Suprapubic skin (tissue), 4 donors: ENCODE results near the gene LRIG3.

Source experiments
- CTCF ChIP-seq, 2 donors: fragments of 200-600 bp in 1 of 2; fragments of 450-650 bp in 1 of 2; sonication (generic) in 1 of 2; IDR thresholded peaks; one replicate each; pipeline ENCODE4 v1.5.1; 2016 to 2019; ENCODE audit warnings: antibody characterized with exemption in 2 of 2, mild to moderate bottlenecking in 1 of 2, moderate library complexity in 1 of 2
- EP300 ChIP-seq: sonication (generic); formaldehyde crosslinking; IDR thresholded peaks from one replicate; pipeline ENCODE4 v1.6.1; 2017; ENCODE audit warnings: antibody characterized with exemption
- POLR2A ChIP-seq, 2 donors: fragments of 450-650 bp; IDR thresholded peaks; one replicate each; pipeline ENCODE4 v1.6.1; 2017; ENCODE audit warnings: antibody characterized with exemption in 2 of 2, mild to moderate bottlenecking in 2 of 2, moderate library complexity in 2 of 2
- POLR2AphosphoS5 ChIP-seq, 3 donors: sonication (generic); formaldehyde crosslinking; IDR thresholded peaks; one replicate each; pipeline ENCODE4 v1.6.1; 2017; ENCODE audit warnings: antibody characterized with exemption in 3 of 3

- TF ChIP-seq CTCF (IDR thresholded peaks at IDR 0.05) (no peak), POLR2AphosphoS5 (IDR thresholded peaks at IDR 0.05) (no peak), POLR2A (IDR thresholded peaks at IDR 0.05) (no peak), EP300 (no peak)
Measured at GRCh38 chr12:58897969-58898368, 22.3 kb downstream of the LRIG3 start.
